ENCODE data around the gene SUSD4.

DNA sequence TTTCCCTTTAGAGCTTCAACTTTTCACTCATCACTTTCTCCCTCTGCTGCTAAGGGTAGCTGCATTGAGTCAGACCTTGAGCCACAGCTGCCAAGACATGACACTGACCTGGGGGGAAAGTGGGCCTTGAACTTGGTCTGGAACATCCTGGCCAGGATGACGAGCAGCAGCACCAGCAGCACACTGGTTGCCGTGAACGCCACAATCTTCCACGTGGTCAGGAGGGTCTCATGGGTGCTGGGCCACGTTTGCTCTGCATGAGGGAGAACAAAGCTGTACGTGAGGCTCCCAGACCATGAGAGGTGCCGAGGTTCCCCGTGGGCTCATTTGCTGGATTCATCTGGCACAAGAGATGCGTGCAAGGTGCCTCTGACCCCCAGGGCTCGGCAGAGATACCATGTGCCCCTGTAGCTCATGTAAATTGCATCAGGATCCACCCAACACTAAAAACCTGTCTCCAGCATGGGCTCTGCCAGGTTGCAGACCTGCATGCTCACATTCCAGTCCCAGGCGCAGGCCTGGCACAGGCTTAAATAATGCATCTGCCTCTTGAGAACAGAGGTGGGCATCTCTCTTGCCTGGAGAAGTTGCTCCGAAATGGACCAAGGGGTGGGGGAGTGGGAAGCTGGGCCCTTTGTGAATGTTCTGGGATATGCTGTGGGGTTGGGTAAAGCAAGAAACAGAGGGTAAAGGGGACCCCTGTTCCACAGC is 136.3 kb downstream of the SUSD4 start:
- TF ChIP-seq, protein P1, sequence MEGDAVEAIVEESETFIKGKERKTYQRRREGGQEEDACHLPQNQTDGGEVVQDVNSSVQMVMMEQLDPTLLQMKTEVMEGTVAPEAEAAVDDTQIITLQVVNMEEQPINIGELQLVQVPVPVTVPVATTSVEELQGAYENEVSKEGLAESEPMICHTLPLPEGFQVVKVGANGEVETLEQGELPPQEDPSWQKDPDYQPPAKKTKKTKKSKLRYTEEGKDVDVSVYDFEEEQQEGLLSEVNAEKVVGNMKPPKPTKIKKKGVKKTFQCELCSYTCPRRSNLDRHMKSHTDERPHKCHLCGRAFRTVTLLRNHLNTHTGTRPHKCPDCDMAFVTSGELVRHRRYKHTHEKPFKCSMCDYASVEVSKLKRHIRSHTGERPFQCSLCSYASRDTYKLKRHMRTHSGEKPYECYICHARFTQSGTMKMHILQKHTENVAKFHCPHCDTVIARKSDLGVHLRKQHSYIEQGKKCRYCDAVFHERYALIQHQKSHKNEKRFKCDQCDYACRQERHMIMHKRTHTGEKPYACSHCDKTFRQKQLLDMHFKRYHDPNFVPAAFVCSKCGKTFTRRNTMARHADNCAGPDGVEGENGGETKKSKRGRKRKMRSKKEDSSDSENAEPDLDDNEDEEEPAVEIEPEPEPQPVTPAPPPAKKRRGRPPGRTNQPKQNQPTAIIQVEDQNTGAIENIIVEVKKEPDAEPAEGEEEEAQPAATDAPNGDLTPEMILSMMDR (IDR thresholded peaks at IDR 0.05), result no peak
- TF ChIP-seq POLR2A (IDR thresholded peaks at IDR 0.05) (no peak), POLR2AphosphoS5 (IDR thresholded peaks at IDR 0.05) (no peak)
